ENCODE results near the gene DCC.

- TF ChIP-seq POLR2AphosphoS5 (IDR thresholded peaks at IDR 0.05) = no peak
- TF ChIP-seq, protein P1, sequence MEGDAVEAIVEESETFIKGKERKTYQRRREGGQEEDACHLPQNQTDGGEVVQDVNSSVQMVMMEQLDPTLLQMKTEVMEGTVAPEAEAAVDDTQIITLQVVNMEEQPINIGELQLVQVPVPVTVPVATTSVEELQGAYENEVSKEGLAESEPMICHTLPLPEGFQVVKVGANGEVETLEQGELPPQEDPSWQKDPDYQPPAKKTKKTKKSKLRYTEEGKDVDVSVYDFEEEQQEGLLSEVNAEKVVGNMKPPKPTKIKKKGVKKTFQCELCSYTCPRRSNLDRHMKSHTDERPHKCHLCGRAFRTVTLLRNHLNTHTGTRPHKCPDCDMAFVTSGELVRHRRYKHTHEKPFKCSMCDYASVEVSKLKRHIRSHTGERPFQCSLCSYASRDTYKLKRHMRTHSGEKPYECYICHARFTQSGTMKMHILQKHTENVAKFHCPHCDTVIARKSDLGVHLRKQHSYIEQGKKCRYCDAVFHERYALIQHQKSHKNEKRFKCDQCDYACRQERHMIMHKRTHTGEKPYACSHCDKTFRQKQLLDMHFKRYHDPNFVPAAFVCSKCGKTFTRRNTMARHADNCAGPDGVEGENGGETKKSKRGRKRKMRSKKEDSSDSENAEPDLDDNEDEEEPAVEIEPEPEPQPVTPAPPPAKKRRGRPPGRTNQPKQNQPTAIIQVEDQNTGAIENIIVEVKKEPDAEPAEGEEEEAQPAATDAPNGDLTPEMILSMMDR (IDR thresholded peaks at IDR 0.05 in 8 of 11, conservative IDR thresholded peaks at IDR 0.05 in 3 of 11) = no peak
Measured at GRCh38 chr18:52829876-52830405, 489.9 kb downstream of the DCC start.

Data from spleen (tissue), 7 donors.